Measurements from ENCODE around the gene CNTN4. TPM values are rescaled to one million over a fixed set of nuclear protein-coding genes. Genes with fewer than 3 reads are reported as not detected.

Gene CNTN4
- total RNA-seq, 1 donor from 2014 or later: 23.0 TPM

DNA sequence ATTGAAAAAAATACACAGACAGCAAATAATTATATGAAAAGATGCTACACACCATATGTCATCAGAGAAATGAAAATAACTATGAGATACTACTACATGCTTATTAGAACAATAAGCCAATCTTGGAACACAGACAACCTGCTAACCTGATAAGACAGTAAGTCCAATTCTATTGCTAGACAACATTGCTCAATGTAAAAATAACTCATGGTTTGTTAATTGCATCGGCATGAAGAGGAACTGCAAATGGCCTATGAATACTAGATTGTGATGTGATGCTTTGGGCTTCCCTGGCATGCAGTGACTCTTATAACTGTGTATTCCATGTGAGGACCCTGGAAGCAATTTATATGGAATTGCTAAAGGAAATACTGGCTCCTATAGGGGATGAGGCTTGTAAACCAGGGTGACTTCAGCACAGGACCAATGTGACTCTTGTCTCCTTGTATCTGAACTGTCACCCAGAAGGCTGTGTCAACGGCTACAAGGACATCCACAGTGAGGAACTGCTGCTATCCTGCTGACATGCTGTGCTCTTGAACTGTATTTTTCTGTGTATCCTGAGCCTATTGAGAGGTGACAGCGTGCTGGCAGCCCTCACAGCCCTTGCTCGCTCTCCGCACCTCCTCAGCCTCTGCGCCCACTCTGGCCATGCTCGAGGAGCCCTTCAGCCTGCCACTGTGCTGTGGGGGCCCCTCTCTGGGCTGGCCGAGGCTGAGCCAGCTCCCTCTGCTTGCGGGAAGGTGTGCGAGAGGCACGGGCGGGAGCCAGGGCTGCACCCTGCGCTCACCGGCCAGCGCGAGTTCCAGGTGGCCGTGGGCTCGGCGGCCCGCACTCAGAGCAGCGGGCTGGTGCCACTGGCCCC is 385.7 kb downstream of the CNTN4 start:
- no peaks in the 10 kb centered on the region for H3K4me1 Mint-ChIP-seq (ENCODE audit: low read depth, unreplicated experiment)
- H3K36me3 Mint-ChIP-seq (ENCODE audit: unreplicated experiment): no peaks in the 10 kb centered on the region
- H3K9me3 Mint-ChIP-seq (ENCODE audit: unreplicated experiment): no peaks in the 10 kb centered on the region
- DNase-seq: no peak
- TF ChIP-seq, protein P1, sequence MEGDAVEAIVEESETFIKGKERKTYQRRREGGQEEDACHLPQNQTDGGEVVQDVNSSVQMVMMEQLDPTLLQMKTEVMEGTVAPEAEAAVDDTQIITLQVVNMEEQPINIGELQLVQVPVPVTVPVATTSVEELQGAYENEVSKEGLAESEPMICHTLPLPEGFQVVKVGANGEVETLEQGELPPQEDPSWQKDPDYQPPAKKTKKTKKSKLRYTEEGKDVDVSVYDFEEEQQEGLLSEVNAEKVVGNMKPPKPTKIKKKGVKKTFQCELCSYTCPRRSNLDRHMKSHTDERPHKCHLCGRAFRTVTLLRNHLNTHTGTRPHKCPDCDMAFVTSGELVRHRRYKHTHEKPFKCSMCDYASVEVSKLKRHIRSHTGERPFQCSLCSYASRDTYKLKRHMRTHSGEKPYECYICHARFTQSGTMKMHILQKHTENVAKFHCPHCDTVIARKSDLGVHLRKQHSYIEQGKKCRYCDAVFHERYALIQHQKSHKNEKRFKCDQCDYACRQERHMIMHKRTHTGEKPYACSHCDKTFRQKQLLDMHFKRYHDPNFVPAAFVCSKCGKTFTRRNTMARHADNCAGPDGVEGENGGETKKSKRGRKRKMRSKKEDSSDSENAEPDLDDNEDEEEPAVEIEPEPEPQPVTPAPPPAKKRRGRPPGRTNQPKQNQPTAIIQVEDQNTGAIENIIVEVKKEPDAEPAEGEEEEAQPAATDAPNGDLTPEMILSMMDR (IDR thresholded peaks at IDR 0.05; ENCODE audit: partially characterized antibody, unreplicated experiment): no peak
- H3K27ac Mint-ChIP-seq (ENCODE audit: unreplicated experiment): no peak overlapping the region
- H3K27me3 Mint-ChIP-seq (ENCODE audit: unreplicated experiment): no peaks in the 10 kb centered on the region
- no peak overlapping the region for H3K4me3 Mint-ChIP-seq (ENCODE audit: unreplicated experiment)

DNA sequence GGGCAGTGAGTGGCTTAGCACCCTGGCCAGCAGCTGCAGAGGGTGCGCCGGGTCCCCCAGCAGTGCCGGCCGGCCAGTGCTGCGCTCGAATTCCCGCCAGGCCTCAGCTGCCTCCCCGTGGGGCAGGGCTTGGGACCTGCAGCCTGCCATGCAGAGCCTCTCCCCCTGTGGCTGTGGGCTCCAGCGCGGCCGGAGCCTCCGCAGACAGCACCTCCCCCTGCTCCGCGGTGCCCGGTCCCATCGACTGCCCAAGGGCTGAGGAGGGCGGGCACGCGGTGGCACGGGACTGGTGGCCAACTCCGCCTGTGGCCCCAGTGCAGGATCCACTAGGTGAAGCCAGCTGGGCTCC is 386.3 kb downstream of the CNTN4 start:
- H3K4me3 Mint-ChIP-seq (ENCODE audit: unreplicated experiment): no peak overlapping the region
- no peaks in the 10 kb centered on the region for H3K9me3 Mint-ChIP-seq (ENCODE audit: unreplicated experiment)
- no peaks in the 10 kb centered on the region for H3K4me1 Mint-ChIP-seq (ENCODE audit: low read depth, unreplicated experiment)
- DNase-seq: no peak
- TF ChIP-seq, protein P1 (IDR thresholded peaks at IDR 0.05; ENCODE audit: partially characterized antibody, unreplicated experiment): no peak
- no peak overlapping the region for H3K27ac Mint-ChIP-seq (ENCODE audit: unreplicated experiment)
- no peaks in the 10 kb centered on the region for H3K27me3 Mint-ChIP-seq (ENCODE audit: unreplicated experiment)
- no peaks in the 10 kb centered on the region for H3K36me3 Mint-ChIP-seq (ENCODE audit: unreplicated experiment)

DNA sequence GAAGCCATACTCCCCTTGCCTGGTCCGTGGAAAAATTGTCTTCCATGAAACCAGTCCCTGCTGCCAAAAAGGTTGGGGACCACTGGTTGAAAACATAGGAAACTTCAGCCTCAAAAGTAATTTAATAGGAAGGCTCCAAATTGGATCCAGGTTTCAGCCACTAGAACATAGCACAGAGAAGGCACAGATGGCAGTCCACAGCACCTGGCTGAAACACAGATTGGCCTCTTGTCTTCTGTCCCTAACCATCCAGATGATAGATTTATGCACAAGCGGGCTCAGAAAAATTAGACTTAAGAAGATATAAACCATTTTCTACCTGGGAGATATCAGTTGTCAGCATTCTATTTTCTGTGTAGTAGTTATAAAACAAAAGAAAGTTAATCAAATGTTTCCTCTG is 397.1 kb downstream of the CNTN4 start:
- DNase-seq: no peak
- Mint-ChIP-seq H3K9me3 (ENCODE audit: unreplicated experiment) (no peaks in the 10 kb centered on the region), H3K27me3 (ENCODE audit: unreplicated experiment) (no peaks in the 10 kb centered on the region), H3K4me1 (ENCODE audit: low read depth, unreplicated experiment) (no peaks in the 10 kb centered on the region), H3K36me3 (ENCODE audit: unreplicated experiment) (no peaks in the 10 kb centered on the region), H3K27ac (ENCODE audit: unreplicated experiment) (no peak overlapping the region), H3K4me3 (ENCODE audit: unreplicated experiment) (no peak overlapping the region)
- TF ChIP-seq, protein P1 (IDR thresholded peaks at IDR 0.05; ENCODE audit: partially characterized antibody, unreplicated experiment): no peak

DNA sequence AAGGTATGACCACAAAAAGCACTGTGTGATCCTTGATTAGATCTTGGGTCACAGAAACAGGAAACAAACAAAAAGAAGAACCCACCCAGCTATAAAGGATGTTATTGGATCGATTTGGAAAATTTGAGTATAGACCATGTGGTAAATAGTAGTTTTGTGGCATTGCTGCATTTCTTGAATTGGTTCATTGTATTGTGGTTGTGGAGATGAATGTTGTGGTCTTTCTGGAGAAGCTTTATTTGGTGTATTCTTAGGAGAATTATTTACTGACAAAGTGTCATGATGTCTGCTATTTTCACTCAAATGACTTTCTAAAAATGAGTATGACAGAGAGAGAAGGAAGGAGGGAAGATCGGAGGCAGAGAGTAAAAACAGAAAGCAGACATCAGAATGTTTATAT is 406.2 kb downstream of the CNTN4 start:
- Mint-ChIP-seq H3K9me3 (ENCODE audit: unreplicated experiment) (peaks cover 2% of the 10 kb centered on the region), H3K36me3 (ENCODE audit: unreplicated experiment) (no peaks in the 10 kb centered on the region), H3K4me1 (ENCODE audit: low read depth, unreplicated experiment) (peaks cover 2% of the 10 kb centered on the region), H3K4me3 (ENCODE audit: unreplicated experiment) (no peak overlapping the region), H3K27me3 (ENCODE audit: unreplicated experiment) (no peaks in the 10 kb centered on the region), H3K27ac (ENCODE audit: unreplicated experiment) (no peak overlapping the region)
- TF ChIP-seq, protein P1 (IDR thresholded peaks at IDR 0.05; ENCODE audit: partially characterized antibody, unreplicated experiment): no peak
- DNase-seq: no peak

DNA sequence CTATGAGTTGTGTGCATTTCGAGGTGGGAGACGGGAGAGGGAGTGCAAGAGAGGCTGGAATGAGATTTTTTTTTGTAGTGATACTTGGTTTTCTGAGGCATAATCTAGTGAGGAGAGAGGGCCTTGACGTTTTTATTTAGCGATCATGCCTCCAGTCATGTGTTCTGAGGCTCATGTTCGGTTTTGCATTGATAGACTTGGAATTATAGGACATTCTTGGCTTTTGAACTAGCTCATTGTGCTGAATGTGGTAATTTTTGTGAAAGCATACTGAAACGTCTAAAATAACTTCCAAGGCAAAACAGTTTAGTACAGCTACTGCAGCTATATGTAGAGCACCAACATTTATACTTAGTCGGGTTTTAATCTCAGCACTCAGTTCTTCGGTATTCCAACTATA is 408.1 kb downstream of the CNTN4 start:
- TF ChIP-seq, protein P1 (IDR thresholded peaks at IDR 0.05; ENCODE audit: partially characterized antibody, unreplicated experiment): no peak
- Mint-ChIP-seq H3K27ac (ENCODE audit: unreplicated experiment) (no peak overlapping the region), H3K36me3 (ENCODE audit: unreplicated experiment) (no peaks in the 10 kb centered on the region), H3K4me3 (ENCODE audit: unreplicated experiment) (no peak overlapping the region), H3K9me3 (ENCODE audit: unreplicated experiment) (peaks cover 2% of the 10 kb centered on the region), H3K4me1 (ENCODE audit: low read depth, unreplicated experiment) (peaks cover 17% of the 10 kb centered on the region), H3K27me3 (ENCODE audit: unreplicated experiment) (peaks cover 2% of the 10 kb centered on the region)
- DNase-seq: no peak
